K562 (cell line): ENCODE measurements around the gene RNU2-63P. TPM values are rescaled to one million over a fixed set of nuclear protein-coding genes. Genes with fewer than 3 reads are reported as not detected.

ENCODE experiments used
- ARID1B ChIP-seq: fragments of 450-650 bp; IDR thresholded peaks from 2 replicates; pipeline ENCODE4 v1.6.1; 2016; ENCODE audit warnings: antibody characterized with exemption, mild to moderate bottlenecking, inconsistent platforms
- BRCA1 ChIP-seq, 2 experiments: fragments of 450-650 bp in 1 of 2; sonication (generic) in 1 of 2; formaldehyde crosslinking in 1 of 2; IDR thresholded peaks; 2 replicates each; pipeline versions ENCODE4 v1.5.0 to v1.6.1; 2017 to 2020; ENCODE audit warnings: mild to moderate bottlenecking in 1 of 2, missing genetic modification reagents in 1 of 2
- C11orf30 ChIP-seq: fragments of 450-650 bp; IDR thresholded peaks from 2 replicates; pipeline ENCODE4 v1.6.1; 2016; ENCODE audit warnings: low read depth, mild to moderate bottlenecking
- CBFA2T3 ChIP-seq: fragments of 450-650 bp; IDR thresholded peaks from 2 replicates; pipeline ENCODE4 v1.6.1; 2017
- CLOCK ChIP-seq: fragments of 250-450 bp; sonication (Bioruptor Pico); IDR thresholded peaks from 2 replicates; pipeline ENCODE4 v1.4.0; 2020; ENCODE audit warnings: mild to moderate bottlenecking, moderate library complexity, borderline replicate concordance
- CREBBP ChIP-seq: IDR thresholded peaks from one replicate; pipeline ENCODE4 v1.6.1; 2012; ENCODE audit warnings: low read depth, mild to moderate bottlenecking, control low read depth, inconsistent platforms, low read length
- CREM ChIP-seq: IDR thresholded peaks from 2 replicates; pipeline ENCODE4 v1.6.1; 2014; ENCODE audit warnings: antibody characterized with exemption, low read depth
- DACH1 ChIP-seq: fragments of 450-650 bp; IDR thresholded peaks from 2 replicates; pipeline ENCODE4 v1.6.1; 2018; ENCODE audit not compliant: partially characterized antibody
- EP300 ChIP-seq: IDR thresholded peaks from 2 replicates; pipeline ENCODE4 v1.6.1; 2012; ENCODE audit warnings: low read length, improper control_type of control experiment
- FOXP4 ChIP-seq: sonication (generic); formaldehyde crosslinking; IDR thresholded peaks from 2 replicates; pipeline ENCODE4 v1.8.0; 2022; ENCODE audit warnings: mild to moderate bottlenecking, missing genetic modification reagents, borderline replicate concordance
- HDAC2 ChIP-seq: fragments of 450-650 bp; IDR thresholded peaks from 2 replicates; pipeline ENCODE4 v1.6.1; 2016; ENCODE audit warnings: mild to moderate bottlenecking
- JUND ChIP-seq, 2 experiments: IDR thresholded peaks; 2 replicates in 1 of 2; 3 replicates in 1 of 2; pipeline ENCODE4 v1.6.1; 2011; ENCODE audit warnings: borderline replicate concordance in 2 of 2, low read depth in 2 of 2, low read length in 2 of 2, improper control_type of control experiment in 1 of 2, missing biosample characterization in 1 of 2, missing genetic modification characterization in 1 of 2, missing genetic modification reagents in 1 of 2
- KDM1A ChIP-seq, 2 experiments: fragments of 450-650 bp; IDR thresholded peaks; 2 replicates each; pipeline ENCODE4 v1.6.1; 2016; ENCODE audit warnings: mild to moderate bottlenecking in 2 of 2
- MNT ChIP-seq, 2 experiments: fragments of 450-650 bp; conservative IDR thresholded peaks; 2 replicates each; pipeline ENCODE4 v1.6.1; 2017; ENCODE audit warnings: mild to moderate bottlenecking in 2 of 2, moderate library complexity in 2 of 2
- MTA3 ChIP-seq: fragments of 450-650 bp; formaldehyde crosslinking; IDR thresholded peaks from 2 replicates; pipeline ENCODE4 v1.6.1; 2017; ENCODE audit warnings: mild to moderate bottlenecking, borderline replicate concordance
- MYNN ChIP-seq, 2 experiments: sonication (generic); formaldehyde crosslinking in 1 of 2; IDR thresholded peaks; 2 replicates each; pipeline versions ENCODE4 v1.5.0 to v1.6.1; 2016 to 2020; ENCODE audit warnings: antibody characterized with exemption in 1 of 2, missing genetic modification reagents in 1 of 2
- NCOA2 ChIP-seq, 2 experiments: fragments of 450-650 bp; IDR thresholded peaks; 2 replicates each; pipeline ENCODE4 v1.6.1; 2018; ENCODE audit warnings: mild to moderate bottlenecking in 2 of 2, moderate library complexity in 1 of 2; ENCODE audit not compliant: partially characterized antibody in 2 of 2
- NCOR1 ChIP-seq: fragments of 450-650 bp; IDR thresholded peaks from 2 replicates; pipeline ENCODE4 v1.6.1; 2016; ENCODE audit warnings: mild to moderate bottlenecking, moderate library complexity
- NFRKB ChIP-seq: fragments of 450-650 bp; IDR thresholded peaks from 2 replicates; pipeline ENCODE4 v1.6.1; 2016; ENCODE audit warnings: low read depth
- PTTG1 ChIP-seq: fragments of 450-650 bp; IDR thresholded peaks from 2 replicates; pipeline ENCODE4 v1.6.1; 2016; ENCODE audit warnings: low read depth, mild to moderate bottlenecking, missing genetic modification characterization, missing compliant biosample characterization
- RBBP5 ChIP-seq: fragments of 200-600 bp; sonication (generic); IDR thresholded peaks from 2 replicates; pipeline ENCODE4 v1.6.1; 2012; ENCODE audit warnings: borderline replicate concordance, mild to moderate bottlenecking, low read length, control low read depth, inconsistent platforms; ENCODE audit not compliant: insufficient read depth, poor library complexity, severe bottlenecking
- STAT5A ChIP-seq: IDR thresholded peaks from 2 replicates; pipeline ENCODE4 v1.6.1; 2012; ENCODE audit warnings: low read length, inconsistent platforms, borderline replicate concordance
- TBP ChIP-seq: optimal IDR thresholded peaks from 2 replicates; pipeline ENCODE3; 2011; ENCODE audit warnings: low read depth, low read length, improper control_type of control experiment
- ZNF316 ChIP-seq: fragments of 450-650 bp; IDR thresholded peaks from 2 replicates; pipeline ENCODE4 v1.6.1; 2016
- polyA plus RNA-seq, 8 experiments: library from polyadenylated mRNA; depleted of rRNA in 4 of 8; stranded (reverse) in 5 of 8; unstranded in 3 of 8; fragments of >200 nt; fragmentation: Nextera tagmentation in 2 of 8; fragmentation: Illumina TruSeq in 1 of 8; extraction: Ambion mirVana in 2 of 8; extraction: Trizol in 1 of 8; gene quantifications; 2 replicates each; pipeline versions ENCODE4 v1.2.1 to v1.2.3, GENCODE V29; 2011 to 2014; ENCODE audit warnings: inconsistent platforms in 1 of 8, missing spikeins in 1 of 8
- total RNA-seq, 7 experiments: library from RNA; depleted of rRNA in 6 of 7; stranded (reverse); fragments of >200 nt in 6 of 7; fragmentation: Illumina TruSeq in 2 of 7; extraction: Trizol in 2 of 7; gene quantifications; 2 replicates each; pipeline versions ENCODE4 v1.2.1 to v1.2.3, GENCODE V29; 2011 to 2021; ENCODE audit warnings: low replicate concordance in 1 of 7

The RNU2-63P gene
- total and polyA plus RNA-seq, 9 of the 15 experiments (the other 6 are each of a cell fraction or from before 2014, with no cell fraction given) = 5.8 to 253 (median 169) TPM; not detected in 4

- no peak for TF ChIP-seq CLOCK (CRISPR knock-in tag)
- peak; percentile 50 for TF ChIP-seq DACH1
- peak; percentile 88 for TF ChIP-seq EP300
- TF ChIP-seq KDM1A (IDR thresholded peaks at IDR 0.05) = peak; percentile 73 to 77
- peak; percentile 44; the same call in 1 of the 2 replicates for TF ChIP-seq CREM
- peak; percentile 73 for TF ChIP-seq NCOR1
- peak in 1 of 2 experiments; percentile 16 for TF ChIP-seq NCOA2 (IDR thresholded peaks at IDR 0.05; ENCODE audit: partially characterized antibody in 2 of 2)
- peak; percentile 87 for TF ChIP-seq ZNF316
- peak; percentile 22; the same call in 1 of the 2 replicates for TF ChIP-seq PTTG1
- no peak for TF ChIP-seq BRCA1 (IDR thresholded peaks at IDR 0.05)
- no peak for TF ChIP-seq BRCA1 (CRISPR knock-in tag; IDR thresholded peaks at IDR 0.05)
- TF ChIP-seq JUND (IDR thresholded peaks at IDR 0.05; ENCODE audit: borderline replicate concordance, low read depth, low read length) = peak; percentile 51
- no peak; the same call in 2 of the 3 replicates for TF ChIP-seq JUND (tag; IDR thresholded peaks at IDR 0.05; ENCODE audit: borderline replicate concordance, low read depth, low read length)
- TF ChIP-seq RBBP5 = peak; percentile 42
- TF ChIP-seq STAT5A = peak; percentile 53
- TF ChIP-seq MTA3 = peak; percentile 51
- TF ChIP-seq NFRKB = peak; percentile 62; the same call in 1 of the 2 replicates
- peak; percentile 39; the same call in 1 of the 2 replicates for TF ChIP-seq HDAC2
- peak; percentile 85 for TF ChIP-seq CBFA2T3
- no peak for TF ChIP-seq CREBBP
- peak; percentile 84 for TF ChIP-seq ARID1B
- TF ChIP-seq MNT (conservative IDR thresholded peaks at IDR 0.05) = 0 out of 4 replicates have a peak, but pooled peaks of 1 of the 2 experiments have one; percentile 24
- peak; percentile 81 for TF ChIP-seq C11orf30
- no peak for TF ChIP-seq FOXP4 (CRISPR knock-in tag)
- TF ChIP-seq MYNN (IDR thresholded peaks at IDR 0.05) = 0 out of 2 replicates have a peak, but pooled peaks have one; percentile 35
- TF ChIP-seq MYNN (CRISPR knock-in tag; IDR thresholded peaks at IDR 0.05) = no peak
- peak; percentile 16 for TF ChIP-seq TBP
These were observed 41.1 kb upstream of the RNU2-63P start (continued) for GRCh38 chr2:88057437-88057844.
